Stimulated activated CD8-positive, alpha-beta memory T cell treated with anti-CD3 and anti-CD28 coated beads, Interleukin-12 subunit alpha, Interleukin-12 subunit beta, amount 100 ng/mL, for 24 hours (primary cell): Measurements from ENCODE around the gene PHLDA2.
A peak's percentile ranks its signal among the peaks of the same experiment; 100 is the strongest.
"Not testable (repeated sequence)": the region's sequence is repeated elsewhere in the genome, so short reads cannot be mapped to it uniquely, and the experiment has no call there.

Experiments
- DNase-seq: peaks from one replicate; pipeline ENCODE4 v3.0.0-alpha.2; 2020; ENCODE audit errors: extremely low read depth

Gene PHLDA2

GRCh38 chr11:2914455-2915195 is 14.6 kb downstream of the PHLDA2 start:
- DNase-seq: no peak

GRCh38 chr11:2913776-2914175 is 15.4 kb downstream of the PHLDA2 start:
- DNase-seq: no peak

- no peak for DNase-seq
Observed at GRCh38 chr11:2913019-2913431, 16.2 kb downstream of the PHLDA2 start.

- DNase-seq: no peak
Observed at GRCh38 chr11:2912498-2912897, 16.7 kb downstream of the PHLDA2 start.

- no peak for DNase-seq
Observed at GRCh38 chr11:2911785-2912391, 17.3 kb downstream of the PHLDA2 start.

- DNase-seq: no peak
Observed at GRCh38 chr11:2911088-2911784, 18.0 kb downstream of the PHLDA2 start.

GRCh38 chr11:2910401-2910955 is 18.7 kb downstream of the PHLDA2 start:
- no peak for DNase-seq

GRCh38 chr11:2909133-2909902 is 19.9 kb downstream of the PHLDA2 start:
- no peak for DNase-seq

GRCh38 chr11:2908130-2908529 is 21.1 kb downstream of the PHLDA2 start:
- no peak for DNase-seq

GRCh38 chr11:2905299-2905698 is 23.9 kb downstream of the PHLDA2 start:
- not testable (repeated sequence) for DNase-seq

- no peak for DNase-seq
Observed at GRCh38 chr11:2904153-2905052, 24.8 kb downstream of the PHLDA2 start.

- no peak for DNase-seq
Observed at GRCh38 chr11:2903672-2904011, 25.6 kb downstream of the PHLDA2 start.

- no peak for DNase-seq
Observed at GRCh38 chr11:2902784-2903671, 26.2 kb downstream of the PHLDA2 start.

- DNase-seq: peak; percentile 89
Observed at GRCh38 chr11:2901854-2902783, 27.1 kb downstream of the PHLDA2 start.

GRCh38 chr11:2901196-2901796 is 27.9 kb downstream of the PHLDA2 start:
- no peak for DNase-seq

- no peak for DNase-seq
Observed at GRCh38 chr11:2899080-2899783, 30.0 kb downstream of the PHLDA2 start.

GRCh38 chr11:2898366-2899079 is 30.7 kb downstream of the PHLDA2 start:
- no peak for DNase-seq
